ENCODE data around the gene DCTN3.
A peak's percentile ranks its signal among the peaks of the same experiment; 100 is the strongest.

The DCTN3 gene

GRCh38 chr9:34615132-34615531 is 5.2 kb downstream of the DCTN3 start:
- no peak for DNase-seq

GRCh38 chr9:34612788-34613390 is 7.4 kb downstream of the DCTN3 start:
- peak; percentile 83 for DNase-seq

- peak; percentile 93 for DNase-seq
These were observed 8.2 kb downstream of the DCTN3 start, which contains the start of gene RPP25L for GRCh38 chr9:34611811-34612787. Gene RPP25L, minus strand, starts transcription at chr9:34612097. Its CDS starts 801 bp downstream, at chr9:34611296.

- no peak for DNase-seq
These were observed 9.0 kb downstream of the DCTN3 start for GRCh38 chr9:34611251-34611810.

GRCh38 chr9:34610434-34611206 is 9.7 kb downstream of the DCTN3 start:
- DNase-seq = no peak

GRCh38 chr9:34607331-34607730 is 13.0 kb downstream of the DCTN3 start:
- no peak for DNase-seq

GRCh38 chr9:34606905-34607304 is 13.4 kb downstream of the DCTN3 start:
- DNase-seq = no peak

- no peak for DNase-seq
These were observed 14.1 kb downstream of the DCTN3 start for GRCh38 chr9:34606190-34606589.

GRCh38 chr9:34603610-34604231 is 16.6 kb downstream of the DCTN3 start:
- DNase-seq = peak; percentile 84

- DNase-seq = no peak
These were observed 18.2 kb downstream of the DCTN3 start for GRCh38 chr9:34601937-34602573.

GRCh38 chr9:34600908-34601307 is 19.4 kb downstream of the DCTN3 start:
- no peak for DNase-seq

- no peak for DNase-seq
These were observed 20.7 kb downstream of the DCTN3 start for GRCh38 chr9:34599546-34599945.

- no peak for DNase-seq
These were observed 26.1 kb downstream of the DCTN3 start for GRCh38 chr9:34594177-34594576.

- DNase-seq = no peak
These were observed 27.2 kb downstream of the DCTN3 start for GRCh38 chr9:34592895-34593601.

GRCh38 chr9:34591917-34592866 is 28.1 kb downstream of the DCTN3 start:
- no peak for DNase-seq

GRCh38 chr9:34591248-34591916 is 28.9 kb downstream of the DCTN3 start:
- DNase-seq = peak; percentile 100

GRCh38 chr9:34590381-34591247 is 29.7 kb downstream of the DCTN3 start:
- no peak for DNase-seq

- peak; percentile 81 for DNase-seq
These were observed 30.5 kb downstream of the DCTN3 start, which contains the start of gene CNTFR for GRCh38 chr9:34589636-34590380. Gene CNTFR, minus strand, starts transcription at chr9:34589724. Its CDS starts 20,743 bp downstream, at chr9:34568981.
